SK-N-MC (cell line): ENCODE data around the gene EDDM13.

ENCODE experiments used
- EZH2 ChIP-seq: fragments of 200-600 bp; sonication (generic); IDR thresholded peaks from one replicate; pipeline ENCODE4 v1.6.1; 2017; ENCODE audit warnings: antibody characterized with exemption
- FOXP2 ChIP-seq: optimal IDR thresholded peaks from 2 replicates; pipeline ENCODE3; 2011; ENCODE audit warnings: mild to moderate bottlenecking, moderate library complexity; ENCODE audit not compliant: insufficient read depth; ENCODE audit errors: extremely low read length, control extremely low read depth
- POLR2AphosphoS5 ChIP-seq: IDR thresholded peaks from 2 replicates; pipeline ENCODE4 v1.6.1; 2012; ENCODE audit warnings: mild to moderate bottlenecking, low read depth, low read length, borderline replicate concordance

DNA sequence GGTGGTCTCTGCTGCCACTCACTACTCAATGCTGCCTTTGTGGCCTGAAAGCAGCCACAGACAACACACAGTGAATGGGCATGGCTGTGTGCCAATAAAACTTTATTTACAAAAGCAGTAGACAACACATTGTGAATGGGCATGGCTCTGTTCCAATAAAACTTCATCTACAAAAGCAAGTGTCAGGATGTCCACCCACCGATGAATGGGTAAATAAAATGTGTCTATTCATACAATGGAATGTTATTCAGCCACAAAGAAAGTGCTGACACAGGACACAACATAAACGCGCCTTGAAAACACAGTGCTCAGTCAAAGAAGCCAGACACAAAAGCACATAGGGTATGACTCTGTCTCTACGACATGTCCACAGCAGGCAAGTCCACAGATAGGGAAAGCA lies 22.0 kb downstream of the EDDM13 start:
- no peak for TF ChIP-seq EZH2
- TF ChIP-seq POLR2AphosphoS5: no peak
- no peak for TF ChIP-seq FOXP2
